ENCODE measurements around the gene TNFRSF14.
A peak's percentile ranks its signal among the peaks of the same experiment; 100 is the strongest.
"Not testable (repeated sequence)": the region's sequence is repeated elsewhere in the genome, so short reads cannot be mapped to it uniquely, and the experiment has no call there.

Gene TNFRSF14

GRCh38 chr1:2566101-2567045, 10.2 kb downstream of the TNFRSF14 start:
- FAIRE-seq = no peak
- peak; percentile 44 for DNase-seq (ENCODE audit: low spot score)

- no peak for DNase-seq (ENCODE audit: low spot score)
- no peak for FAIRE-seq
Measured at GRCh38 chr1:2567083-2567679, 11.0 kb downstream of the TNFRSF14 start.

- FAIRE-seq; DNase-seq (ENCODE audit: low spot score): not testable (repeated sequence)
Measured at GRCh38 chr1:2568187-2568816, 12.1 kb downstream of the TNFRSF14 start.

- FAIRE-seq = no peak
Measured at GRCh38 chr1:2569060-2569459, 12.9 kb downstream of the TNFRSF14 start.

GRCh38 chr1:2569703-2570102, 13.5 kb downstream of the TNFRSF14 start:
- DNase-seq (ENCODE audit: low spot score); FAIRE-seq: not testable (repeated sequence)

More at GRCh38 chr1:2569060-2569459, 12.9 kb downstream of the TNFRSF14 start:
- no peak for DNase-seq (ENCODE audit: low spot score)

- no peak for DNase-seq (ENCODE audit: low spot score)
- no peak for FAIRE-seq
Measured at GRCh38 chr1:2570332-2570731, 14.2 kb downstream of the TNFRSF14 start.

- FAIRE-seq (no peak), DNase-seq (ENCODE audit: low spot score) (no peak)
Measured at GRCh38 chr1:2571348-2571747, 15.2 kb downstream of the TNFRSF14 start.

GRCh38 chr1:2573250-2573920, 17.2 kb downstream of the TNFRSF14 start:
- no peak for DNase-seq (ENCODE audit: low spot score)
- no peak for FAIRE-seq

GRCh38 chr1:2574350-2574749, 18.2 kb downstream of the TNFRSF14 start:
- DNase-seq (ENCODE audit: low spot score) (no peak), FAIRE-seq (no peak)

- FAIRE-seq = no peak
Measured at GRCh38 chr1:2575801-2576663, 19.9 kb downstream of the TNFRSF14 start.

GRCh38 chr1:2577565-2578075, 21.4 kb downstream of the TNFRSF14 start:
- FAIRE-seq; DNase-seq (ENCODE audit: low spot score): not testable (repeated sequence)

More at GRCh38 chr1:2575801-2576663, 19.9 kb downstream of the TNFRSF14 start:
- no peak for DNase-seq (ENCODE audit: low spot score)

GRCh38 chr1:2578758-2579118, 22.6 kb downstream of the TNFRSF14 start:
- DNase-seq (ENCODE audit: low spot score) (no peak), FAIRE-seq (no peak)

- no peak for FAIRE-seq
Measured at GRCh38 chr1:2580691-2581090, 24.5 kb downstream of the TNFRSF14 start.

GRCh38 chr1:2582391-2582790, 26.2 kb downstream of the TNFRSF14 start:
- DNase-seq (ENCODE audit: low spot score) (no peak), FAIRE-seq (no peak)

More at GRCh38 chr1:2580691-2581090, 24.5 kb downstream of the TNFRSF14 start:
- no peak for DNase-seq (ENCODE audit: low spot score)

GRCh38 chr1:2583331-2583791, 27.2 kb downstream of the TNFRSF14 start:
- DNase-seq (ENCODE audit: low spot score) = no peak
- FAIRE-seq = no peak

- FAIRE-seq (no peak), DNase-seq (ENCODE audit: low spot score) (no peak)
Measured at GRCh38 chr1:2583871-2584351, 27.7 kb downstream of the TNFRSF14 start.

- no peak for DNase-seq (ENCODE audit: low spot score)
- no peak for FAIRE-seq
Measured at GRCh38 chr1:2584686-2585317, 28.6 kb downstream of the TNFRSF14 start.

GRCh38 chr1:2585318-2586092, 29.3 kb downstream of the TNFRSF14 start:
- peak; percentile 9 for DNase-seq (ENCODE audit: low spot score)
- FAIRE-seq = no peak
